ENCODE measurements around the gene TACC3.
"Not testable (repeated sequence)": the region's sequence is repeated elsewhere in the genome, so short reads cannot be mapped to it uniquely, and the experiment has no call there.

TACC3 gene

GRCh38 chr4:1721003-1721665 is at the start of gene TACC3, which contains the start of gene TMEM129:
TACC3 (plus strand) TSS chr4:1721521; CDS start chr4:1723422, 1,901 bp downstream.
TMEM129 (minus strand) TSS chr4:1721323; CDS start chr4:1720837, 486 bp downstream.
- DNase-seq (ENCODE audit: low read depth in 2 of 2): peak; percentile 87 to 92

DNA sequence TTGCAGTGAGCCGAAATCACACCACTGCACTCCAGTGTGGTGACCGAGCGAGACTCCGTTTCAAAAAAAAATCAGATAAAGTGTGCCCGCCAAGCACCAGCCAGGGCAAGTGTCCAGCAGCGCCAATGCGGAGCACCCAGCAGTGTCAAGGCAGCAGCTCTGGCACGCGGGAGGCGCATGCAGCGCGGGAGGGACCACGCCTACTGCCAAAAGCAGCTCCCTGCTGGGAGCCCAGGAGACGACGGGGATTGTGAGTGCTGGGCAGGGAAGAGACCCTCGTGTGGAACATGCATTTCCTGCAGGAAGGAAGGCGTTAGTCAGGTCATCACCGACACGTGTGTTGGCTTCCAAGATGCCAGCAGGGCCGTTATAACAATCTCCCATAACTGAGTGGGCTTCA is 47.6 kb upstream of the TACC3 start:
- no peak for DNase-seq (ENCODE audit: low read depth in 2 of 2)

- no peak for DNase-seq (ENCODE audit: low read depth in 2 of 2)
These were observed 46.6 kb upstream of the TACC3 start for GRCh38 chr4:1674682-1675081.

- no peak for DNase-seq (ENCODE audit: low read depth in 2 of 2)
These were observed 46.1 kb upstream of the TACC3 start for GRCh38 chr4:1675136-1675801.

- DNase-seq (ENCODE audit: low read depth in 2 of 2): no peak
These were observed 45.6 kb upstream of the TACC3 start for GRCh38 chr4:1675802-1676137.

DNA sequence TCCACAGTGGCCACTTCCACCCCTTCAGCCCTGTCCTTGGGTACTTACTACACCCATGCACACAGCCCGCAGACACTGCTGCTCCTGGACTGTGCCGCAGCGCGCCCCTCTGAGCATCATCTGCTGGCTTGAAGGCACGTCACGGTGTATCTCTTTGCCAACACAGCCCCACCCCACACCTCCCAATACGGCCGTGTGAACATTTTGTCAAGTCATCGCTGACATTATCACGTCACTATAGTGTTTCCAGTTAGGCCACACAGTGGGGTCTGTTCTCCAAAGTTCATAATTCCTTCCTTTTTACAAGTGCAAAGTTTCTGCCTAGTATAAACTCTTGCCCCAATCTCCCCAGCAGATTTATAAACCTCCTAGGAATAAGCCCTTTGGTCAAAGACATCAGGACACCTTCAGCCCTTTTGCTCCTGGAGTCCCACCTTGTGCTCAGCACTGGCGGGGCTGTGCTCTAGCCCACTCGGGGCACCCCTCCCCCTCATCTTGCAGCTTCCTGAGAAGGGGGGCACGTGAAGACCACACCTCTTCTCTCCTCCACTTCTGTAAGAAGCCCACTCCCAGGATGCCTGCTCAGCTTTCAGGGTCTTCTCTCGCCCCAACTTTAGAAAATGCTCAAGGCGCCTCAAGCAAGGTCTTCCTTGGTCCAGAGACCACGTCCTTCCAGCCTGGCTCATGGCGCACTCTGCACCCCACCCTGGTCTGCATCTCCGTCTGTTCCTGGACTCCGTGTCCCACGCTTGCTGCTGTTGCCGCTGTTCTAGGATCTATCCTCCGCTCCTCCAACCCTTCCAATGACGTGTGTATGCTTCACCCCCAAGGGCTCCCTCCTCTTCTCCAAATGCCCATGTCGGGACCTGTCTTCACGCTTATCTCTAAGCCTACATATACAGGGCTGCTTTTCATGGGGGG is 44.5 kb upstream of the TACC3 start:
- no peak for DNase-seq (ENCODE audit: low read depth in 2 of 2)

GRCh38 chr4:1678244-1678643 is 43.1 kb upstream of the TACC3 start:
- DNase-seq (ENCODE audit: low read depth in 2 of 2): no peak

GRCh38 chr4:1682860-1683259 is 38.5 kb upstream of the TACC3 start:
- no peak for DNase-seq (ENCODE audit: low read depth in 2 of 2)

GRCh38 chr4:1683261-1683735 is 38.0 kb upstream of the TACC3 start:
- DNase-seq (ENCODE audit: low read depth in 2 of 2): no peak

DNA sequence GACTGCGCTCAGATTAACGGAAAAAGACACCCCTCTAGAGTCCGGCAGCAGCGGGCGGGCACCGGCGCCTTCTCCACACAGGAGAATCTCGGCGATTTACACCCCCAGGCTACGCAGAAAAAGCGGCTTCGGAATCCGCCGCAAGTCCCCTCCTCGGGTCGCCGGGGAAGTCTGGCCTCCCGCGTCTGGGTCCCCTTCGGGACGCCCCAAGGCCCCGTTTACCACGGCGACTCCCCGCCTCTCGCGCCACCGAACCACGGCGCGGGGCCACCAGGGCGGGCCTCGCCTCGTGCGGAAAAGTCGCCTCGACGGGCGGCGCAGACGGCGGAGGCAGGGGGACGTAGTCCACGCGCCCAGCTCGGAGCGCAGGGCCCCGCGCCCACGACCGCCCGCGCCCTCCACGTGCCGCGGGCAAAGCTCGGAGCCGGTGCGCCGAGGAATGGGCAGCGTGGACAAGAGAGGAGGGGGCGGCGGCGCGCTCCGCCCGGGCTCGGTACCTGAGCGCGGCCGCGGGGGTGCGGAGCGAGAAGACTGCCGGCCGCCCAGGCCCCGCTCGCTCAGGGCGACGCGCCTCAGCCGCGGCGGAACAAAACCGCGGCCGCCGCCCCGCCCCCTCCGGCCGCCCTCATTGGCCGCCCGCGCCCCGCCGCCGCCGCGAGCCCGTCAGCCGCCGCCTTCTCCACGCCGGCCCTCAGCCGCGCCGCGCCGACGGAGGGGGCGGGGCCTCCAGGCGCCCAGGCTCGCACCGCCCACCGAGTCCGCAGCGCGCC is 37.4 kb upstream of the TACC3 start, which contains the start of gene FAM53A:
Gene FAM53A, minus strand, starts transcription at position 578 of the 770 bp plus-strand sequence. CDS start 15,572 bp downstream, outside the sequence.
- DNase-seq (ENCODE audit: low read depth in 2 of 2): peak; percentile 16 to 92

DNA sequence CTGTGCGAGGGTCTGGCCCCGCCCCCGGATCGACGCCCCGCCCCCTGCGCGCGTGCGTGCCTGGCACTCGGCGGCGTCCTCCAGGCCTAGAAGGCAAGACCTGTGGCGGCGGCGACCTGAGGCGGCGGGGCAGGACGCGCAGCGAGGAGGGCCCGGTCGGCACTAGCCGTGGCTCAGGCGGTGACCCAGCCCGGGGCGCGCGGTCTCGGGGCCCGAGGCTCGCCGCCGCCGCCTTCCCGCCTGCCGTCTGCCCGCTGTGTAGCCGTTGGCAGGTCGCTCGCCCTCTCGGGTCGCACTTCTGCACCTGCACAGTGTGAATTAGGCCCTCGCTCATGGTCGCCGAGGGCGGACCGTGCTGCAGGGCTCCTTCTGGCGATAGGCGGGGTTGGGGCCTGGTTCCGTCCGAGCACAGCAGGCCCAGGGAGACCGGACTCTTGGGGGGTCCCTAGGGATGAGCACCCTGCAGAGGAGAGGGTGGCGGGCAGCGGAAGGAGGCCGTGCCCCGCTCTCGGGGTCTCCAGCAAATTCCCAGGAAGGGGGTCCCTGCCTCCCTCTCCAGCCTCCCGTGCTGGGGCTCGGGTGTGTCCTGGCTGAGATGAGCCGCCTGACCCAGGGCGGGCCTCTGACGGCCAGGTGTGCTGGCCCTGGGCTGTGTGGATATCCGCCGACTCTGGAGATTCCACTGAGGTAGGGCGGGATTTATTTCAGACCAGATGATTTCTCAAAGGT is 36.7 kb upstream of the TACC3 start:
- DNase-seq (ENCODE audit: low read depth in 2 of 2): peak in 1 of 2 donors; percentile 98

DNA sequence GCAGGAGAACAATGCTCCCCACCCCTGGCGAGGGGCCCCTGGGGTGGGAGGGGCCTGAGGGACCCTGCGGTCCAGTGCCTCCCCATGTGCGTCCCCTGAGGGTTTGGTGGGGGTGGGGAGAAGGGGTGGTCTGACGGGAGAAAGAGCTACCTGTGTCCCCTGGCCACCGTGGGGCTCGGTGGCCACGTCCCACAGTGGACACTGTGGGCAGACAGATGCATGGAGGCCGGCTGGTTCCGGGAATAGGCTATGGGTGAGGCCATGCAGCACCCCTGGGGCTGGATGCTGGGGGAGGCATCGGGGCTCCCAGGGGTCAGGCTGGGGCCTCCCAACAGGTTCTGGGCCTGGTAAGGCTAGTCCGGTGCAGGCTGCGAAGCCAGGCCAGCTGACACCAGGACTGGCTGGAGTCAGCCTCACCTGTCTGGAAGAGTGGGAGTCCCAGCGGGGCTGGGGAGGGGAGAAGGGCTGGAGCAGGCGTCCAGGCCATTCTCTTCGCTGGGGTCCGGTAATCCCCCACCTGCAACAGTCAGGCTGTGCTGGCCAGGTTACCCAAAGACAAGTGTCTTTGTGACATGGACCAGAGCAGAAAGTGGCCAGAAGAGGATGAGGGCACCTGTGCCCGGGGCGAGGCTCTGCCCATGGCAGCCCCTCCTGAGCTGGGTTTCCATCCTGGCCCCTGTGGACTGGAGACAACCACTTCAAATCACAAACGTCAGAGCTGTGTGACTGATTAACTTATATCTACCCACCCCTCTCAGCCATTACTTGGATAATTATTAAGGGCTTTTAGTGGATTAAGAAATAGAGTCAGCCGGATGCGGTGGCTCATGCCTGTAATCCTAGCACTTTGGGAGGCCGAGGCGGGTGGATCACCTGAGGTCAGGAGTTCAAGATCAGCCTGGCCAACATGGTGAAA is 35.8 kb upstream of the TACC3 start:
- no peak for DNase-seq (ENCODE audit: low read depth in 2 of 2)

GRCh38 chr4:1686440-1687036 is 34.8 kb upstream of the TACC3 start:
- no peak for DNase-seq (ENCODE audit: low read depth in 2 of 2)

DNA sequence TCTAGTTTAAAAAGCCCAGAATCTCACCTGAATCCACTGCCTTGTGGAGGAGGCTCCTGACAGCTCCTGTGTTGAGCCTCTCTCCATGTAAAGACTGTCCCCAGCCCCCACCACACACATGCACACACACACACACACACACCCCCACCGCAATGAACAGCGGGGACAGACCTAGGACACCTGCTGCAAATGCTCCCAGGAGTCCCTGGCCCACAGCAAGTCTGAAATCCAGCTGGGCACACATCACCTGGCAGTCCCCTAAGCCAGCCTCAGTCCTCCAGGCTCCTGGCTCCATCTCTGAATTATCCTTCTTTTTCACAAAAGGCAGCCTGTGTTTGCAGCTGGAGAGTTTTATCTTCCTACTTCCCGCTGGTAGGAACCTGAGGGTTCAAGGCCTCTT is 30.6 kb upstream of the TACC3 start:
- no peak for DNase-seq (ENCODE audit: low read depth in 2 of 2)

DNA sequence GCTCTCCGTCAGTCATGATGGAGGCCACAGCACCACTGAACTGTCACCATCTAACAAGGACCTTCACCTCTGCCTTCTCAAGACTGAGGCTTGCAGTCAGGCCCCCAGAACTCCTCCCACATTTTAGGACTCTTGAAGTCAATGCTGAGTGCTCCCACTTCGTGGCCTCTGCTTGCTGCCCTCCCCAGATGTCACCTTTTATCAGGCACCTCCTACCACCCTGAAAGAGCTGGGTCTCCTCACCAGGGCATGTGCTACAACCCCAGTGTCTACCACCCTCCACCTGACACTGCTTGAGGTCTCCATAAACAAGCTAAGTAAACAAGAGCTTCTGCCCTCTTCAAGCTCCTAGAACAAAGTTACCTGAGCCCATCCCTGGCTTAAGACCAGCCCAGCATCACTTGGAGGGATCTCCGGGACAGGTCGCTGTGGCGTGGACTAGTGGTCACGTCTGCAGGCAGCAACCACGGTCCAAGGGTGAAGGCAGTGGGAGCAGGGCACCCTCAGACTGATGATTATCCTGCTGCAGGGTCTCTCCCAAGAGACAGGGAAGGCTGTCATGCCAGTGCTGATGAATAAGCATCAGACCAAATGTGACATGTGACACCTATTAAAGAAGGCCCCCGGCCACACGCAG is 29.5 kb upstream of the TACC3 start:
- no peak for DNase-seq (ENCODE audit: low read depth in 2 of 2)

- DNase-seq (ENCODE audit: low read depth in 2 of 2): peak; percentile 60 to 68
These were observed 28.0 kb upstream of the TACC3 start for GRCh38 chr4:1693131-1693896.

DNA sequence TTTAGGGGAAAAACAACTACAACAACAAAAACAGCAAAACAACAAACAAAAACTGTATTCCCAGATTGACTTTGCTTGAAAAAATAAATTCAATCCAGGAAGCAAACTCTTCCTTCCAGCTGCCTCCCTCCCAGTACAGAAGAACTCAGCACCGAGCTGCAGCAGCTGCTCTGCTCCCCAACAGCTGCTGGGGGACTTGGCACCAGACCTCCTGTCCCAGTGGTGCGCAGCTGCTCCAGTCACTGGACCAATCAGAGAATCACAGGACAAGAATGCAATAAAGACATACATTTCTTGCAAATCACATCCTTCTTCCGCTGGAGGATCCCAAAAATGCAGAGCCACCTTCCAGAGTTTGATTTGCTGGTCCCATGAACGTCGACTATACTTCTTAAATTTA is 25.4 kb upstream of the TACC3 start:
- DNase-seq (ENCODE audit: low read depth in 2 of 2): no peak

DNA sequence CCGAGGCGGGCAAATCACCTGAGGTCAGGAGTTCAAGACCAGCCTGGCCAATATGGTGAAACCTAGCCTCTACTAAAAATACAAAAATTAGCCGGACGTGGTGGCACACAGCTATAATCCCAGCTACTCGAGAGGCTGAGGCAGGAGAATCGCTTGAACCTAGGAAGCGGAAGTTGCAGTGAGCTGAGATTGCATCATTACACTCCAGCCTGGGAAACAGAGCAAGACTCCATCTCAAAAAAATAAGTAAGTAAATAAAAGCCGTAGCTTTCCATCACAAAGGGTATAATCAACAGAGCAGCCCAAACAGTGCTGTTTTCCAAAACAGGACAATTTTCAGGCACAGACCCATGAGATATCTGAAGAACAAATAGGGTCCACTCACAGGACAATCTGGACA is 19.6 kb upstream of the TACC3 start:
- DNase-seq (ENCODE audit: low read depth in 2 of 2): not testable (repeated sequence)

Measured in stimulated activated CD4-positive, alpha-beta T cell treated with anti-CD3 and anti-CD28 coated beads, Interleukin-4, amount 100 ng/mL, for 48 hours (primary cell).